ENCODE data around the gene OR1J2. TPM values are rescaled to one million over a fixed set of nuclear protein-coding genes. Genes with fewer than 3 reads are reported as not detected.
"Not testable (repeated sequence)": the region's sequence is repeated elsewhere in the genome, so short reads cannot be mapped to it uniquely, and the experiment has no call there.

OR1J2 gene
- total RNA-seq, 4 donors from 2014 or later: not detected

- DNase-seq (ENCODE audit: low spot score) (no peak), ATAC-seq (ENCODE audit: low FRiP score) (no peak)
- no peak for TF ChIP-seq CTCF (IDR thresholded peaks at IDR 0.05)
Observed at GRCh38 chr9:122518841-122519240, 8.2 kb downstream of the OR1J2 start, which contains the start of gene OR1J4. Gene OR1J4 (plus strand): TSS chr9:122519141. CDS start chr9:122519141, 0 bp downstream.

DNA sequence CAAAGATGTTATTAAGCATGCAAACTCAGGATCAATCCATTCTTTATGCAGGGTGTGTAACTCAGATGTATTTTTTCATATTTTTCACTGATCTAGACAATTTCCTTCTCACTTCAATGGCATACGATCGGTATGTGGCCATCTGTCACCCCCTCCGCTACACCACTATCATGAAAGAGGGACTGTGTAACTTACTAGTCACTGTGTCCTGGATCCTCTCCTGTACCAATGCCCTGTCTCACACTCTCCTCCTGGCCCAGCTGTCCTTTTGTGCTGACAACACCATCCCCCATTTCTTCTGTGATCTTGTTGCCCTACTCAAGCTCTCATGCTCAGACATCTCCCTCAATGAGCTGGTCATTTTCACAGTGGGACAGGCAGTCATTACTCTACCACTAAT is 8.8 kb downstream of the OR1J2 start:
- no peak for ATAC-seq (ENCODE audit: low FRiP score)
- no peak for DNase-seq (ENCODE audit: low spot score)
- no peak for TF ChIP-seq CTCF (IDR thresholded peaks at IDR 0.05)

GRCh38 chr9:122526602-122527001 is 16.0 kb downstream of the OR1J2 start:
- DNase-seq (ENCODE audit: low spot score): no peak
- no peak for TF ChIP-seq CTCF (IDR thresholded peaks at IDR 0.05)
- no peak for ATAC-seq (ENCODE audit: low FRiP score)

DNA sequence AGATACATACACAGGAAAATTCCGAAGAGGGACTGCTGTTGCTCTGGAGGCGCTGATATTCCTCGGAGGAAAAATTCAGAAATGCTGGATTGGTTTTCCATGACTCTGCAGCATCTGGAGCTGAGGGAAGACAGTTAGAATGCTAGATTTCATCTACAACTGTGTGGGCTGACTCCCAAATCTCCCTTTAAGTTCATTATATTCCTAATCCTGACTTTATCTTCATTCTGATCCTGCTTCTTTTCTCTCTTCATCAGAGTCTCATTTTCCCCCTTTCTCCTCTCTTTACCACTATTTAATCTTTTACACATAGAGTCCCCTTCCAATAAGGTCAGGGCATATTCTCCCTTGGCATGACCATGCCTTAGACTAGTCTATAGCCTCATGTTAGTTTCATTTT is 16.6 kb downstream of the OR1J2 start, which contains the start of gene OR1N1:
Gene OR1N1, minus strand, starts transcription at position 101 of the 400 bp plus-strand sequence. Its CDS starts 0 bp downstream, at position 101.
- TF ChIP-seq CTCF (IDR thresholded peaks at IDR 0.05): no peak
- no peak for ATAC-seq (ENCODE audit: low FRiP score)
- no peak for DNase-seq (ENCODE audit: low spot score)

- ATAC-seq (ENCODE audit: low FRiP score); DNase-seq (ENCODE audit: low spot score): not testable (repeated sequence)
Observed at GRCh38 chr9:122531157-122531556, 20.6 kb downstream of the OR1J2 start.

GRCh38 chr9:122536134-122536533 is 25.5 kb downstream of the OR1J2 start:
- TF ChIP-seq CTCF (IDR thresholded peaks at IDR 0.05): no peak
- no peak for ATAC-seq (ENCODE audit: low FRiP score)
- DNase-seq (ENCODE audit: low spot score): no peak

DNA sequence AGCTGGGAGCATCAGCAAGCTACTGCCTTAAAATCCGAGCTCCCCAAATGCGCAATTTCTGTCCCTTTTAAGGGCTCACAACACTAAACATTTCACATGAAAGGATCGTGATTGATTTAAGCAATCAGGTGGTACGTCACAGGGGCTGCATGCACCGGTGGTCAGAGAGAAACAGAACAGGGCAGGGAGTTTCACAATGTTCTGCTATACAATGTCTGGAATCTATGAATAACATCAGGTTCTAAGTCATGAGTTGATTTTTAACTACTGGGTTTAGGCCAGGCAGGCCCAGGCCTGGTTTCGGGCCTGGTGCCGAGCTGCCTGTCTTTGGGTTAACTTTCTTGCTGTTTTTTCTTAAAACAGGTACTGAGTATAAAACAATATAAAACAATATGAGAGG is 26.5 kb downstream of the OR1J2 start:
- not testable (repeated sequence) for ATAC-seq (ENCODE audit: low FRiP score); DNase-seq (ENCODE audit: low spot score)

- no peak for DNase-seq (ENCODE audit: low spot score)
Observed at GRCh38 chr9:122538757-122539156, 28.2 kb downstream of the OR1J2 start.

More at GRCh38 chr9:122538757-122539156, 28.2 kb downstream of the OR1J2 start:
- ATAC-seq (ENCODE audit: low FRiP score): no peak
- TF ChIP-seq CTCF (IDR thresholded peaks at IDR 0.05): no peak

Data from omental fat pad (tissue), 4 donors.